GM12878 (cell line): ENCODE data around the gene MYOM1. TPM values are rescaled to one million over a fixed set of nuclear protein-coding genes. Genes with fewer than 3 reads are reported as not detected.

Experiments
- ATAC-seq: fragments of 200-7000 bp; cut with Tn5 transposase; 3 replicates; pipeline ENCODE4 v1.9.1; 2020; ENCODE audit warnings: mild to moderate bottlenecking, moderate library complexity
- BruUV-seq: library from RNA; stranded (reverse); fragments of 400-500 nt; replicated peaks from 2 replicates; lab custom pipeline; 2021; lab: Mats Ljungman, UMichigan
- CTCF ChIA-PET: fragments of 300-600 bp; sonication (Branson Sonifier 250); formaldehyde crosslinking; extraction: SDS; loops from one replicate; lab custom pipeline; 2021; ENCODE audit warnings: inconsistent platforms; lab: Yijun Ruan, JAX
- POLR2A ChIA-PET: fragments of 350-600 bp; formaldehyde crosslinking; extraction: SDS; loops from one replicate; lab custom pipeline; 2021; ENCODE audit warnings: inconsistent platforms; lab: Charles Lee
- RAD21 ChIA-PET: fragments of 300-600 bp; sonication (Branson Sonifier 250); formaldehyde crosslinking; loops from one replicate; lab custom pipeline; 2023; ENCODE audit warnings: antibody characterized with exemption; ENCODE audit not compliant: unreplicated experiment; lab: Charles Lee
- SMC1A ChIA-PET: fragments of 300-600 bp; sonication (Branson Sonifier 250); formaldehyde crosslinking; loops from one replicate; lab custom pipeline; 2023; ENCODE audit not compliant: unreplicated experiment, uncharacterized antibody; lab: Charles Lee
- DNase-seq: peaks from one replicate; pipeline ENCODE4 v3.0.0-alpha.2; 2011; ENCODE audit warnings: low read depth, low spot score
- FAIRE-seq: peaks from 3 replicates; lab custom pipeline; 2011; peaks lifted over from hg19 to GRCh38; lab: Jason Lieb, UNC
- H2AFZ ChIP-seq: 2 replicates; pipeline ENCODE4 v1.6.0; 2011; ENCODE audit warnings: low read depth, low read length, control low read depth; ENCODE audit not compliant: control insufficient read depth
- H3K27ac ChIP-seq: 2 replicates; pipeline ENCODE4 v1.5.1; 2011; ENCODE audit warnings: control low read depth; ENCODE audit not compliant: control insufficient read depth, insufficient read depth
- H3K27me3 ChIP-seq, 2 experiments: replicated peaks in 1 of 2; 2 replicates each; pipeline versions ENCODE4 v1.6.0 to v1.6.1; 2011; ENCODE audit warnings: low read length in 1 of 2; ENCODE audit not compliant: control insufficient read depth in 2 of 2, insufficient read depth in 2 of 2
- H3K36me3 ChIP-seq, 2 experiments: 2 replicates each; pipeline ENCODE4 v1.5.1; 2011; ENCODE audit warnings: low read length in 1 of 2; ENCODE audit not compliant: control insufficient read depth in 2 of 2, insufficient read depth in 2 of 2
- H3K4me1 ChIP-seq: 2 replicates; pipeline ENCODE4 v1.6.1; 2011; ENCODE audit warnings: mild to moderate bottlenecking, low read length, moderate library complexity, mixed read lengths; ENCODE audit not compliant: control insufficient read depth, insufficient read depth
- H3K4me2 ChIP-seq: 2 replicates; pipeline ENCODE4 v1.6.0; 2011; ENCODE audit warnings: control low read depth; ENCODE audit not compliant: control insufficient read depth, insufficient read depth
- H3K4me3 ChIP-seq: fragments of 200-600 bp; sonication (generic); 2 replicates; pipeline ENCODE4 v1.5.1; 2016
- H3K79me2 ChIP-seq: 2 replicates; pipeline ENCODE4 v1.6.0; 2011; ENCODE audit warnings: low read length; ENCODE audit not compliant: control insufficient read depth, insufficient read depth
- H3K9ac ChIP-seq: 2 replicates; pipeline ENCODE4 v1.8.0; 2011; ENCODE audit warnings: low read length, control low read depth, mixed read lengths; ENCODE audit not compliant: control insufficient read depth, insufficient read depth
- H3K9me3 ChIP-seq: replicated peaks from 3 replicates; pipeline ENCODE4 v1.5.1; 2011; ENCODE audit warnings: mild to moderate bottlenecking, low read length; ENCODE audit not compliant: control insufficient read depth, insufficient read depth
- H4K20me1 ChIP-seq: 2 replicates; pipeline ENCODE4 v1.6.0; 2011; ENCODE audit not compliant: control insufficient read depth, insufficient read depth
- BRCA1 ChIP-seq: IDR thresholded peaks from 2 replicates; pipeline ENCODE4 v1.6.1; 2011; ENCODE audit warnings: low read depth, low read length, improper control_type of control experiment
- EZH2 ChIP-seq: IDR thresholded peaks from 2 replicates; pipeline ENCODE4 v1.6.1; 2012; ENCODE audit warnings: low read depth, mild to moderate bottlenecking, control low read depth, inconsistent platforms, low read length, borderline replicate concordance; ENCODE audit not compliant: control insufficient read depth
- PML ChIP-seq: IDR thresholded peaks from 2 replicates; pipeline ENCODE4 v1.6.1; 2012; ENCODE audit warnings: low read length, inconsistent platforms
- SMC3 ChIP-seq: IDR thresholded peaks from 2 replicates; pipeline ENCODE4 v1.6.1; 2011; ENCODE audit warnings: low read length, improper control_type of control experiment, borderline replicate concordance
- SPI1 ChIP-seq: IDR thresholded peaks from 2 replicates; pipeline ENCODE4 v1.6.1; 2011; ENCODE audit warnings: low read depth, mild to moderate bottlenecking, low read length, moderate library complexity, borderline replicate concordance; ENCODE audit not compliant: insufficient read depth
- TBL1XR1 ChIP-seq: IDR thresholded peaks from 2 replicates; pipeline ENCODE4 v1.6.1; 2012; ENCODE audit warnings: low read depth, low read length, improper control_type of control experiment
- ZSCAN29 ChIP-seq: fragments of 450-650 bp; IDR thresholded peaks from 2 replicates; pipeline ENCODE4 v1.6.1; 2017; ENCODE audit warnings: mild to moderate bottlenecking, moderate library complexity
- WGBS: methylation state at CpG from one replicate; pipeline ENCODE4 v1.1.6; 2016; ENCODE audit warnings: low lambda C conversion rate; ENCODE audit not compliant: insufficient replicate concordance, insufficient coverage; ENCODE audit errors: missing lambda C conversion rate; 5-methylcytosine and 5-hydroxymethylcytosine counted together
- in situ Hi-C: fragments of 300-500 bp; cut with MboI; formaldehyde crosslinking; loops from 9 replicates; pipeline ENCODE4 v1.14.3; 2018; ENCODE audit warnings: mixed read lengths
- intact Hi-C: fragments of 100-400 bp; cut with micrococcal nuclease; formaldehyde crosslinking; loops from one replicate; pipeline ENCODE4 v1.14.2; 2022; ENCODE audit not compliant: unreplicated experiment
- polyA plus RNA-seq, 11 experiments: library from polyadenylated mRNA; depleted of rRNA in 4 of 11; unstranded in 6 of 11; stranded (reverse) in 5 of 11; fragments of >200 nt; fragmentation: Nextera tagmentation in 4 of 11; fragmentation: Illumina TruSeq in 1 of 11; extraction: Ambion mirVana in 4 of 11; extraction: Trizol in 1 of 11; gene quantifications; 1 replicate in 1 of 11; 2 replicates in 10 of 11; pipeline versions ENCODE4 v1.2.1 to v1.2.3, GENCODE V29; 2011 to 2016; ENCODE audit warnings: inconsistent platforms in 2 of 11, missing spikeins in 2 of 11, low read depth in 1 of 11
- total RNA-seq, 4 experiments: library from RNA; depleted of rRNA in 3 of 4; stranded (reverse); fragments of >200 nt in 3 of 4; fragmentation: Illumina TruSeq in 1 of 4; extraction: Trizol in 1 of 4; gene quantifications; 2 replicates each; pipeline versions ENCODE4 v1.2.1 to v1.2.3, GENCODE V29; 2013 to 2021
- TF ChIP-seq, protein P1 (sequence below): fragments of 450-650 bp; formaldehyde crosslinking; IDR thresholded peaks from 2 replicates; pipeline ENCODE4 v1.5.0; 2022; ENCODE audit warnings: mild to moderate bottlenecking, missing genetic modification characterization
- TF ChIP-seq, protein P2 (sequence below): fragments of 150-350 bp; IDR thresholded peaks from 2 replicates; pipeline ENCODE4 v1.6.1; 2014; ENCODE audit warnings: mild to moderate bottlenecking, low read depth, low read length
- TF ChIP-seq, protein P3 (sequence below): IDR thresholded peaks from 2 replicates; pipeline ENCODE4 v1.6.1; 2011; ENCODE audit warnings: mild to moderate bottlenecking, low read depth, low read length, moderate library complexity; ENCODE audit not compliant: insufficient replicate concordance
- TF ChIP-seq, protein P4 (sequence below): IDR thresholded peaks from 2 replicates; pipeline ENCODE4 v1.6.1; 2011; ENCODE audit warnings: borderline replicate concordance, low read depth, mild to moderate bottlenecking, moderate library complexity, mixed read lengths, low read length; ENCODE audit not compliant: insufficient read depth; ENCODE audit errors: extremely low read length

MYOM1 gene
- total and polyA plus RNA-seq, 10 of the 15 experiments (the other 5 are each of a cell fraction or from before 2014, with no cell fraction given), result 0.06 to 1.0 (median 0.57) TPM

DNA sequence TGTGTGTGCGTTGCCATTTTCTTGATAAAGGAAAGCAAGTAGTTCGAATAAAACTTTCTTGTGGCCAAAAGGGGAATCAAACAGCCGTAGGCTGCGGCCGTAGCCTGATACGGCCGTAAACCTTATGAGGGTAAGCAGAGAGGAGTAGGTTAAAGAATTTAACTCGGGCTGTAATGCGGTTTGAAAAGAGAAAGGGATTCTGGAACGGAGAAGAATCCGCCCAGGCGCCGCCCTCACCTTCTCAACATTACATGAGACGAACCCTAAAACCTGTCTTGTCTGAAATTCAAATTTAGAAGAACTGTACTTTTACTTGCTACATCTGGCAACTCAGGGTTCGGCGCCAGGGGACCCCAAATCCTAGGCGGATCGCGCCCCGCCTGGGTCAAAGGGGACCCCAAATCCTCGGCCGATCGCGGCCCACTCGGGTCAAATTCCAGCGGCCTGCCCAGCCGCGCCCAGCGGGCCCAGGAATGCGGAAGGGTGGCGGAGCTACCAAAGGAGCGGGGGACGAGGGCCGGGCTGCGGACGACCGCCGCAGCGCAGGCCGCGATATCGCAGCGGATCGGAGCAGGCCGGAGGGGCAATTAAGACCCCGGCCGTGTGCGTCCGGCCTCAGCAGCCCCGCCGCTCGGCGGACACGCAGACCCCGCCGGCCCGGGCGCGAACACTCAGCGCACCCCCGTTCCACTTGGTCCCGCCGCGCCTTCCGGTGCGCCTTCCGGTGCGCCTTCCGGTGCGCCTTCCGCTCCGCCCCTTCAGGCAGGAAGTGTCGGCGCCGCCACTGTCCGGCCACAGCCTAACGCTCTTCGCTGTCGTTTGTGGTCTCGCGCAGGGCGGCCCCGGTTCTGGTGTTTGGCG is 41.8 kb upstream of the MYOM1 start, which contains the start of gene MYL12B:
MYL12B (plus strand) TSS at position 761 of the 861 bp plus-strand sequence. CDS start 10,766 bp downstream, outside the sequence.
- ATAC-seq, result peak; percentile 80
- ChIA-PET RAD21 (interaction anchor here (1.2 to 2.0 kb wide), 4 partner anchors 11 to 18 kb away, joined by 3 to 8 read pairs (median 4); partner anchors contain the start of gene MYL12A), POLR2A (interaction anchor here (0.8 to 3.5 kb wide), 5 partner anchors 10 to 276 kb away, joined by 3 to 17 read pairs (median 3); partner anchors contain the start of gene MYL12A), SMC1A (interaction anchor here (2.1 to 3.5 kb wide), 4 partner anchors 10 to 17 kb away, joined by 7 to 23 read pairs (median 10); partner anchors contain the start of gene MYL12A), CTCF (interaction anchor here (0.5 to 3.1 kb wide), 5 partner anchors 10 to 242 kb away, joined by 3 to 11 read pairs (median 5); no protein-coding TSS in a partner anchor)
- no peaks in the 10 kb centered on the region for H3K9me3 ChIP-seq
- H4K20me1 ChIP-seq, result peaks cover 2% of the 10 kb centered on the region; the same call in 1 of the 2 replicates
- H3K4me1 ChIP-seq, result peaks cover 14% of the 10 kb centered on the region
- peaks cover 56% of the 10 kb centered on the region for H3K79me2 ChIP-seq
- H2AFZ ChIP-seq, result peak within 1 kb of the TSS; percentile 86
- peak within 1 kb of the TSS; percentile 84 for H3K4me3 ChIP-seq
- no peaks in the 10 kb centered on the region for H3K27me3 ChIP-seq
- no peak for DNase-seq
- WGBS, result under 1% methylated on average over 63 of the region's 84 CpGs
- no peak for FAIRE-seq
- TSS peak; percentile 97 for BruUV-seq
- H3K9ac ChIP-seq, result peak within 1 kb of the TSS; percentile 86
- H3K27ac ChIP-seq, result peak within 1 kb of the TSS; percentile 91
- peak within 1 kb of the TSS; percentile 83 for H3K4me2 ChIP-seq
- peaks cover 0 to 25% of the 10 kb centered on the region in 2 experiments; a peak in 2 of 4 replicates for H3K36me3 ChIP-seq
- in situ Hi-C loops, result loop anchor here (25.0 kb wide), 1 partner anchor 1001 kb away; no protein-coding TSS in a partner anchor
- intact Hi-C loops, result loop anchor here (1.0 kb wide), 1 partner anchor 14 kb away; the partner anchor contains the start of gene MYL12A
- TF ChIP-seq TBL1XR1, result no peak
- no peak for TF ChIP-seq BRCA1
- TF ChIP-seq, protein P1, sequence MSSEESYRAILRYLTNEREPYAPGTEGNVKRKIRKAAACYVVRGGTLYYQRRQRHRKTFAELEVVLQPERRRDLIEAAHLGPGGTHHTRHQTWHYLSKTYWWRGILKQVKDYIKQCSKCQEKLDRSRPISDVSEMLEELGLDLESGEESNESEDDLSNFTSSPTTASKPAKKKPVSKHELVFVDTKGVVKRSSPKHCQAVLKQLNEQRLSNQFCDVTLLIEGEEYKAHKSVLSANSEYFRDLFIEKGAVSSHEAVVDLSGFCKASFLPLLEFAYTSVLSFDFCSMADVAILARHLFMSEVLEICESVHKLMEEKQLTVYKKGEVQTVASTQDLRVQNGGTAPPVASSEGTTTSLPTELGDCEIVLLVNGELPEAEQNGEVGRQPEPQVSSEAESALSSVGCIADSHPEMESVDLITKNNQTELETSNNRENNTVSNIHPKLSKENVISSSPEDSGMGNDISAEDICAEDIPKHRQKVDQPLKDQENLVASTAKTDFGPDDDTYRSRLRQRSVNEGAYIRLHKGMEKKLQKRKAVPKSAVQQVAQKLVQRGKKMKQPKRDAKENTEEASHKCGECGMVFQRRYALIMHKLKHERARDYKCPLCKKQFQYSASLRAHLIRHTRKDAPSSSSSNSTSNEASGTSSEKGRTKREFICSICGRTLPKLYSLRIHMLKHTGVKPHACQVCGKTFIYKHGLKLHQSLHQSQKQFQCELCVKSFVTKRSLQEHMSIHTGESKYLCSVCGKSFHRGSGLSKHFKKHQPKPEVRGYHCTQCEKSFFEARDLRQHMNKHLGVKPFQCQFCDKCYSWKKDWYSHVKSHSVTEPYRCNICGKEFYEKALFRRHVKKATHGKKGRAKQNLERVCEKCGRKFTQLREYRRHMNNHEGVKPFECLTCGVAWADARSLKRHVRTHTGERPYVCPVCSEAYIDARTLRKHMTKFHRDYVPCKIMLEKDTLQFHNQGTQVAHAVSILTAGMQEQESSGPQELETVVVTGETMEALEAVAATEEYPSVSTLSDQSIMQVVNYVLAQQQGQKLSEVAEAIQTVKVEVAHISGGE (CRISPR knock-in tag), result 0 out of 2 replicates have a peak, but pooled peaks have one; percentile 41
- TF ChIP-seq PML, result peak; percentile 64
- no peak for TF ChIP-seq SMC3
- no peak for TF ChIP-seq ZSCAN29
- TF ChIP-seq, protein P2, sequence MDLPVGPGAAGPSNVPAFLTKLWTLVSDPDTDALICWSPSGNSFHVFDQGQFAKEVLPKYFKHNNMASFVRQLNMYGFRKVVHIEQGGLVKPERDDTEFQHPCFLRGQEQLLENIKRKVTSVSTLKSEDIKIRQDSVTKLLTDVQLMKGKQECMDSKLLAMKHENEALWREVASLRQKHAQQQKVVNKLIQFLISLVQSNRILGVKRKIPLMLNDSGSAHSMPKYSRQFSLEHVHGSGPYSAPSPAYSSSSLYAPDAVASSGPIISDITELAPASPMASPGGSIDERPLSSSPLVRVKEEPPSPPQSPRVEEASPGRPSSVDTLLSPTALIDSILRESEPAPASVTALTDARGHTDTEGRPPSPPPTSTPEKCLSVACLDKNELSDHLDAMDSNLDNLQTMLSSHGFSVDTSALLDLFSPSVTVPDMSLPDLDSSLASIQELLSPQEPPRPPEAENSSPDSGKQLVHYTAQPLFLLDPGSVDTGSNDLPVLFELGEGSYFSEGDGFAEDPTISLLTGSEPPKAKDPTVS, result no peak
- TF ChIP-seq, protein P3, sequence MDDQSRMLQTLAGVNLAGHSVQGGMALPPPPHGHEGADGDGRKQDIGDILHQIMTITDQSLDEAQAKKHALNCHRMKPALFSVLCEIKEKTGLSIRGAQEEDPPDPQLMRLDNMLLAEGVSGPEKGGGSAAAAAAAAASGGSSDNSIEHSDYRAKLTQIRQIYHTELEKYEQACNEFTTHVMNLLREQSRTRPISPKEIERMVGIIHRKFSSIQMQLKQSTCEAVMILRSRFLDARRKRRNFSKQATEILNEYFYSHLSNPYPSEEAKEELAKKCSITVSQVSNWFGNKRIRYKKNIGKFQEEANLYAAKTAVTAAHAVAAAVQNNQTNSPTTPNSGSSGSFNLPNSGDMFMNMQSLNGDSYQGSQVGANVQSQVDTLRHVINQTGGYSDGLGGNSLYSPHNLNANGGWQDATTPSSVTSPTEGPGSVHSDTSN, result no peak
- no peak; the same call in 1 of the 2 replicates for TF ChIP-seq SPI1
- TF ChIP-seq, protein P4, sequence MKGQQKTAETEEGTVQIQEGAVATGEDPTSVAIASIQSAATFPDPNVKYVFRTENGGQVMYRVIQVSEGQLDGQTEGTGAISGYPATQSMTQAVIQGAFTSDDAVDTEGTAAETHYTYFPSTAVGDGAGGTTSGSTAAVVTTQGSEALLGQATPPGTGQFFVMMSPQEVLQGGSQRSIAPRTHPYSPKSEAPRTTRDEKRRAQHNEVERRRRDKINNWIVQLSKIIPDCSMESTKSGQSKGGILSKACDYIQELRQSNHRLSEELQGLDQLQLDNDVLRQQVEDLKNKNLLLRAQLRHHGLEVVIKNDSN, result no peak
- no peak for TF ChIP-seq EZH2
